ENCODE measurements around the gene CAV1. TPM values are rescaled to one million over a fixed set of nuclear protein-coding genes. Genes with fewer than 3 reads are reported as not detected.

The CAV1 gene
- total RNA-seq, 2 donors from 2014 or later: 194 to 210 TPM

DNA sequence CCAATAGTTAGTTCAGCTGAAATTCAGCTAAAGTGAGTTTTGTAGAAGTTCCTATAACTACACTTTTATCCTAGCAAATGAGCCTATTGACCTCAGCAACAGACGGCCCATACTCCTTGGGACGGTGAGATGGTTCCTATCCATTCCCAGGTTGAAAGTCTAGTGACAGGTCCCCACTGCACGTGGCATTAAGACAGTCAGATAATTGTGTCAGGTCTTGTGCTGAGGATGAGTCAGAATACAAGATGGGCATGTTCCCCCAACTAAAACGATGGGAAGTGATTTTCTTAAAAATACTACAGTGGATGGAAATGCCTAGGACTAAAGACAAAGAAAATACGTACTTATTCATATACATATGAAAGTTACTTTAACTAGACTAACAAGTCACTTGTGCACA is 2.1 kb downstream of the CAV1 start:
- ATAC-seq (ENCODE audit: insufficient number of reproducible peaks, low FRiP score, low read depth): no peak
- peak overlapping the region; percentile 95 for H3K4me3 ChIP-seq
- H3K27me3 ChIP-seq (replicated peaks; ENCODE audit: insufficient read depth): no peaks in the 10 kb centered on the region
- DNase-seq (ENCODE audit: low spot score): no peak
- H3K4me1 ChIP-seq (ENCODE audit: control insufficient read depth in 1 of 2, low read depth in 2 of 2): peaks cover 36 to 46% of the 10 kb centered on the region in 2 donors
- H3K36me3 ChIP-seq: no peaks in the 10 kb centered on the region
- peak overlapping the region; percentile 95 to 98 for H3K27ac ChIP-seq
- TF ChIP-seq, protein P1, sequence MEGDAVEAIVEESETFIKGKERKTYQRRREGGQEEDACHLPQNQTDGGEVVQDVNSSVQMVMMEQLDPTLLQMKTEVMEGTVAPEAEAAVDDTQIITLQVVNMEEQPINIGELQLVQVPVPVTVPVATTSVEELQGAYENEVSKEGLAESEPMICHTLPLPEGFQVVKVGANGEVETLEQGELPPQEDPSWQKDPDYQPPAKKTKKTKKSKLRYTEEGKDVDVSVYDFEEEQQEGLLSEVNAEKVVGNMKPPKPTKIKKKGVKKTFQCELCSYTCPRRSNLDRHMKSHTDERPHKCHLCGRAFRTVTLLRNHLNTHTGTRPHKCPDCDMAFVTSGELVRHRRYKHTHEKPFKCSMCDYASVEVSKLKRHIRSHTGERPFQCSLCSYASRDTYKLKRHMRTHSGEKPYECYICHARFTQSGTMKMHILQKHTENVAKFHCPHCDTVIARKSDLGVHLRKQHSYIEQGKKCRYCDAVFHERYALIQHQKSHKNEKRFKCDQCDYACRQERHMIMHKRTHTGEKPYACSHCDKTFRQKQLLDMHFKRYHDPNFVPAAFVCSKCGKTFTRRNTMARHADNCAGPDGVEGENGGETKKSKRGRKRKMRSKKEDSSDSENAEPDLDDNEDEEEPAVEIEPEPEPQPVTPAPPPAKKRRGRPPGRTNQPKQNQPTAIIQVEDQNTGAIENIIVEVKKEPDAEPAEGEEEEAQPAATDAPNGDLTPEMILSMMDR (IDR thresholded peaks at IDR 0.05): no peak
- no peaks in the 10 kb centered on the region for H3K9me3 ChIP-seq

DNA sequence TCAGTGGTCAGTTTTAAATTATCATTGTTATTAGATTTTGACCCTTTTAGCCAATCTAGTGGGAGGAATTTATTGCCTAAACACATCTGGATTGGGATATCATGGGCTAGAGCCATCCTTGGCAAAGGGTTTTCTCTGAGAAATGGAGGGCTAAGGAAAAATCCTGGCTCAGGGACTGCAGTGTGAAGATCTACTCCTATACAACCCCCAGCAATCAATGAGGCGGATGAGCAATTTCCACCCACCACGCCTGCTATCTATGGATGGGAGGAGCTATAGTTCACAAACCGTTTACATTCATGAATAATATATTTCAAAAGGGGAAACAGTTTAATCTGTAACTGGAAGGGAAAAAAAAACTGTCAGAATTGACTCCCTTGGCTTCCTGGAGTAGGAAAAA is 2.7 kb downstream of the CAV1 start:
- Histone ChIP-seq H3K27ac (peak overlapping the region; percentile 44 to 98), H3K36me3 (no peaks in the 10 kb centered on the region), H3K9me3 (no peaks in the 10 kb centered on the region), H3K4me1 (ENCODE audit: control insufficient read depth in 1 of 2, low read depth in 2 of 2) (peaks cover 36 to 52% of the 10 kb centered on the region in 2 donors), H3K27me3 (replicated peaks; ENCODE audit: insufficient read depth) (no peaks in the 10 kb centered on the region), H3K4me3 (peak overlapping the region; percentile 95)
- no peak for DNase-seq (ENCODE audit: low spot score)
- TF ChIP-seq, protein P1 (IDR thresholded peaks at IDR 0.05): no peak
- no peak for ATAC-seq (ENCODE audit: insufficient number of reproducible peaks, low FRiP score, low read depth)

GRCh38 chr7:116528008-116528789 is 3.4 kb downstream of the CAV1 start:
- DNase-seq (ENCODE audit: low spot score) (peak; percentile 57), ATAC-seq (ENCODE audit: insufficient number of reproducible peaks, low FRiP score, low read depth) (peak; percentile 38)
- Histone ChIP-seq H3K4me3 (peak overlapping the region; percentile 95), H3K4me1 (ENCODE audit: control insufficient read depth in 1 of 2, low read depth in 2 of 2) (peaks cover 36 to 57% of the 10 kb centered on the region in 2 donors), H3K27me3 (replicated peaks; ENCODE audit: insufficient read depth) (no peaks in the 10 kb centered on the region), H3K9me3 (no peaks in the 10 kb centered on the region), H3K27ac (peak overlapping the region; percentile 44 to 98), H3K36me3 (no peaks in the 10 kb centered on the region)
- TF ChIP-seq, protein P1 (IDR thresholded peaks at IDR 0.05): no peak

DNA sequence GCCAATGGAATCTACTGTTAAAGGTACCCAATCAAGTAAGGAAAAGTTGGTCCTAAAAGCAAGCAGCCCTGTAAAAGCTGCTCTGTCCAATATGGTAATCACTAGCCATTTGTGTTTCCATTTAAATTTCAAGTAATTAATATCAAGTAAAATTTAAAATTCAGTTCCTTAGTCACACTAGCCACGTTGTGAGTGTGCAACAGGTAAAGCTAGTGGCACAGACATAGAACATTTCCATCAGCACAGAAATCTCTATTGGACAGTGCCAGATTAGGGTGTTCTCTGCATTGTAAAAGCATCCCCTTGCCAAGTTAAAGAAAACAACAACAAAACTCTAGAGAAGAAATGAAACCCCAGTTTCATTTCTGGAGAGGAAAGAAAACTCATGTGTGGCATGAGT is 4.4 kb downstream of the CAV1 start:
- Histone ChIP-seq H3K36me3 (no peaks in the 10 kb centered on the region), H3K27ac (peak overlapping the region; percentile 2 to 29), H3K9me3 (no peaks in the 10 kb centered on the region), H3K4me3 (peak overlapping the region; percentile 95), H3K4me1 (ENCODE audit: control insufficient read depth in 1 of 2, low read depth in 2 of 2) (peaks cover 32 to 65% of the 10 kb centered on the region in 2 donors), H3K27me3 (replicated peaks; ENCODE audit: insufficient read depth) (no peaks in the 10 kb centered on the region)
- DNase-seq (ENCODE audit: low spot score) (no peak), ATAC-seq (ENCODE audit: insufficient number of reproducible peaks, low FRiP score, low read depth) (no peak)
- TF ChIP-seq, protein P1 (IDR thresholded peaks at IDR 0.05): no peak

DNA sequence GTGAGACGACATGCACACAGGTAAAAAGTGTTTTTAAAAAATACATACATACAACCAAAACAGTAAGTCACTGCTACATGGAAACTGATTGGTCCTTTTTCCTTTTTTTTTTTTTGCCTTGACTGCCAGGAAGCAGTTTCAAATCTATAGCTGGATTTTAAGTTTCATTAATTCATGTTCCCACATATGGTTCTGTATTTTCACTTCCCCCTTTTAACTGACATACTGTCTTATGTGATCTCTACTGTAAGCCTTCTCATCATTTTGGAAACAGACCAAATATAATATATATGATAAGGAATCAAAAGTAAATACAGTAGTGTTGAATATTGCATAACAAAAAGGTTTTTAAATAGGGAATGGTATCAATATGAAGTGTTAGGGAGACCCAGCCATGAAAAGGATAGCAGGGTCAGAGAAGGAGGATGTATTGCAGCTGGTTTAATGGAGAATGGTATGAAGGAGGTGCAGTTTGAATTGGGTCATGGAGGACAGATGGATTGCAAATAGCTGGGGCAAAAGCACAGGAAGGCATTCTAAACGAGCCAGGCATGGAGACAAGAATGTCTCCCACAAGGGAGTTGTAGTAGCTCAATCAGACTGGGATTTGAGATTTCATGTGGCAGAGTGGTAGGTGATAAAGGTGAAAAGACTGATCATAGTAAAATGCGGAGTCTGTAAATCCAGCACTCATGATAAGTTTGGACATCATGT is 5.4 kb downstream of the CAV1 start:
- DNase-seq (ENCODE audit: low spot score) (no peak), ATAC-seq (ENCODE audit: insufficient number of reproducible peaks, low FRiP score, low read depth) (no peak)
- H3K4me1 ChIP-seq (ENCODE audit: control insufficient read depth in 1 of 2, low read depth in 2 of 2): peaks cover 35 to 74% of the 10 kb centered on the region in 2 donors
- peak overlapping the region in 1 of 2 donors; percentile 3 for H3K27ac ChIP-seq
- TF ChIP-seq, protein P1 (IDR thresholded peaks at IDR 0.05): no peak
- H3K4me3 ChIP-seq: peak overlapping the region; percentile 34
- H3K27me3 ChIP-seq (replicated peaks; ENCODE audit: insufficient read depth): no peaks in the 10 kb centered on the region
- no peaks in the 10 kb centered on the region for H3K9me3 ChIP-seq
- H3K36me3 ChIP-seq: no peaks in the 10 kb centered on the region

All from thoracic aorta (tissue), 2 donors.